Measurements from ENCODE around the gene POM121L2. TPM values are rescaled to one million over a fixed set of nuclear protein-coding genes. Genes with fewer than 3 reads are reported as not detected.

Gene POM121L2
- total and polyA plus RNA-seq, 10 of the 15 experiments (the other 5 are each of a cell fraction or from before 2014, with no cell fraction given) = 0.04 TPM; not detected in 9

DNA sequence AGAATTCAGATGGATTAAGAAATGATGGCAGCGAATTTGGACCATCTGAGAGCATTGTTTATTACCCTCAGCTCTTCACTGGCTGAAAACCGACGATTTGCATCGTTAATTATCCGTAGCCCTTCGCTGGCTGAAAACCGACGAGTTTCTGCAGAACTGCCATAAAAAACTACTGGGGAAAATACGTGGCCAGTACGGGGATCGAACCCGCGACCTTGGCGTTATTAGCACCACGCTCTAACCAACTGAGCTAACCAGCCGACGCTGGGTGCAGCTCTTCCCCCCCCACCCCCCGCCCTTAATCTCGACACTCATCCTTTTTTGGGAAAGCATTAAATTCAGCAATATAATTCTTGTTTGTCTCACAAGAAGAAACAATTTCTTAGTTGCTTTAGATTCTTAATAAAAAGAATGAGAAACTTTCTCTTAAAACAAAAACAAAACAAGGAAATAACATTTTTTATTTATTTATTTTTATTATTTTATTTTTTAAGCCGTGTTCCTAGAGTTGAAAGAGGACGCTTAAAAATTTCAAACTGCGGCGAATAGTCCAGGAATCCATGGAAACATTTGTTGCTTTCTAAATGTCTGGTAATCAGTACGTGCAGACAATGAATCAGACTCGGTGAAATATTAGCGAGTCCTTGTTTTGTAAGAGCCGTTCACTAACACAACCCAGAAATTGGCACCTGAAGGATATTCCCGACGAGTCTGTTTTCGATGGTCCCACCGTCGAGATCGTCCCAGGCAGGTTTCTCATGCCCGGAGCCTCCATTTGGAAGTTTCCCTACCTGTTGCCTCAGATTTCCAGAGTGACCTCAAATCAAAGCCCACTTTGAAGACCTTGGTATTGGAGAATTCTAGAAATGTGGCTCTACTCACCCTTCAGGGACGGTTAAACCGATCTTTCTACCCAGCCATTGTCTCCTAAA is 36.8 kb downstream of the POM121L2 start (continued):
- no peak for TF ChIP-seq TAF1 (IDR thresholded peaks at IDR 0.05; ENCODE audit: borderline replicate concordance, low read depth, low read length)
- TF ChIP-seq, protein P1, sequence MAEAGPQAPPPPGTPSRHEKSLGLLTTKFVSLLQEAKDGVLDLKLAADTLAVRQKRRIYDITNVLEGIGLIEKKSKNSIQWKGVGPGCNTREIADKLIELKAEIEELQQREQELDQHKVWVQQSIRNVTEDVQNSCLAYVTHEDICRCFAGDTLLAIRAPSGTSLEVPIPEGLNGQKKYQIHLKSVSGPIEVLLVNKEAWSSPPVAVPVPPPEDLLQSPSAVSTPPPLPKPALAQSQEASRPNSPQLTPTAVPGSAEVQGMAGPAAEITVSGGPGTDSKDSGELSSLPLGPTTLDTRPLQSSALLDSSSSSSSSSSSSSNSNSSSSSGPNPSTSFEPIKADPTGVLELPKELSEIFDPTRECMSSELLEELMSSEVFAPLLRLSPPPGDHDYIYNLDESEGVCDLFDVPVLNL (IDR thresholded peaks at IDR 0.05; ENCODE audit: low read depth, low read length) = no peak
- no peak for TF ChIP-seq SIX5 (IDR thresholded peaks at IDR 0.05; ENCODE audit: low read depth, low read length, severe bottlenecking)
- TF ChIP-seq NFYA (IDR thresholded peaks at IDR 0.05; ENCODE audit: borderline replicate concordance, low read depth, low read length) = no peak

- FAIRE-seq (no peak), ATAC-seq (no peak), DNase-seq (ENCODE audit: low read depth, low spot score) (no peak)
- no peak overlapping the region for H3K27ac ChIP-seq (ENCODE audit: control insufficient read depth, insufficient read depth)
- H2AFZ ChIP-seq (ENCODE audit: control insufficient read depth, low read depth, low read length) = no peak overlapping the region
- H3K4me3 ChIP-seq = no peak overlapping the region
- H3K79me2 ChIP-seq (ENCODE audit: control insufficient read depth, insufficient read depth, low read length) = no peaks in the 10 kb centered on the region
- no peaks in the 10 kb centered on the region; the same call in 1 of the 3 replicates for H3K9me3 ChIP-seq (replicated peaks; ENCODE audit: control insufficient read depth, insufficient read depth, low read length)
- ChIA-PET SMC1A (ENCODE audit: uncharacterized antibody, unreplicated experiment) (interaction anchor here (1.2 kb wide), 1 partner anchor 10 kb away, joined by 5 read pairs; no protein-coding TSS in a partner anchor), RAD21 (ENCODE audit: unreplicated experiment) (no interaction called here), CTCF (interaction anchor here (1.0 to 1.2 kb wide), 2 partner anchors 13 to 39 kb away, joined by 3 read pairs; no protein-coding TSS in a partner anchor), POLR2A (no interaction called here)
- H3K4me2 ChIP-seq (ENCODE audit: control insufficient read depth, insufficient read depth) = no peak overlapping the region
- BruUV-seq (replicated peaks) = no TSS peak
- no peaks in the 10 kb centered on the region for H4K20me1 ChIP-seq (ENCODE audit: control insufficient read depth, insufficient read depth)
- in situ Hi-C loops (cut with MboI) (no loop called here), intact Hi-C loops (cut with micrococcal nuclease; ENCODE audit: unreplicated experiment) (no loop called here)
- WGBS (ENCODE audit: insufficient coverage, insufficient replicate concordance, low lambda C conversion rate, missing lambda C conversion rate) = 63% methylated on average over 11 of the region's 11 CpGs
- H3K9ac ChIP-seq (ENCODE audit: control insufficient read depth, insufficient read depth, low read length) = no peak overlapping the region
- no peak for TF ChIP-seq POLR2AphosphoS5 (IDR thresholded peaks at IDR 0.05; ENCODE audit: low read length)
- no peak for TF ChIP-seq BCL11A (IDR thresholded peaks at IDR 0.05; ENCODE audit: low read depth, low read length)
- TF ChIP-seq MLLT1 (IDR thresholded peaks at IDR 0.05) = no peak
- no peak for TF ChIP-seq CBX5 (IDR thresholded peaks at IDR 0.05; ENCODE audit: low read depth)
- TF ChIP-seq EZH2 (IDR thresholded peaks at IDR 0.05; ENCODE audit: borderline replicate concordance, control insufficient read depth, low read depth, low read length) = no peak
- no peak for TF ChIP-seq DPF2 (IDR thresholded peaks at IDR 0.05)
- no peak for TF ChIP-seq FOS (IDR thresholded peaks at IDR 0.05; ENCODE audit: borderline replicate concordance, extremely low read depth, insufficient read length)
- H3K36me3 ChIP-seq (ENCODE audit: control insufficient read depth in 2 of 2, insufficient read depth in 2 of 2, low read length in 1 of 2) = no peaks in the 10 kb centered on the region
- H3K27me3 ChIP-seq (replicated peaks in 1 of 2; ENCODE audit: control insufficient read depth in 2 of 2, insufficient read depth in 2 of 2, low read length in 1 of 2) = peaks cover 0 to 2% of the 10 kb centered on the region in 2 experiments; a peak in 2 of 4 replicates
- H3K4me1 ChIP-seq (ENCODE audit: control insufficient read depth, insufficient read depth, low read length) = no peaks in the 10 kb centered on the region
These were observed 38.3 kb downstream of the POM121L2 start for GRCh38 chr6:27273783-27274182.

Data from GM12878 (cell line).